HCT116 (cell line): ENCODE measurements around the gene SLC6A6. TPM values are rescaled to one million over a fixed set of nuclear protein-coding genes. Genes with fewer than 3 reads are reported as not detected.

Source experiments
- ATAC-seq: fragments of 200-7000 bp; cut with Tn5 transposase; 2 replicates; pipeline ENCODE4 v1.9.1; 2020; ENCODE audit warnings: mild to moderate bottlenecking, moderate library complexity
- BruUV-seq: library from RNA; stranded (reverse); fragments of 400-500 nt; replicated peaks from 2 replicates; lab custom pipeline; 2021; lab: Mats Ljungman, UMichigan
- CTCF ChIA-PET: fragments of 300-600 bp; sonication (Branson Sonifier 250); formaldehyde crosslinking; loops from one replicate; lab custom pipeline; 2021; ENCODE audit warnings: antibody characterized with exemption; lab: Charles Lee
- POLR2A ChIA-PET: fragments of 300-600, 350-600 bp; sonication (Branson Sonifier 250); formaldehyde crosslinking; loops from one replicate; lab custom pipeline; 2021; ENCODE audit warnings: antibody characterized with exemption; lab: Charles Lee
- RAD21 ChIA-PET, 2 experiments: fragments of 300-600 bp; sonication (Branson Sonifier 250); formaldehyde crosslinking; loops; one replicate each; lab custom pipeline; 2023; ENCODE audit warnings: low total read pairs in 2 of 2; ENCODE audit not compliant: uncharacterized antibody in 2 of 2, unreplicated experiment in 2 of 2, low non-redundant PET in 1 of 2; lab: Charles Lee
- DNase-seq: peaks from one replicate; pipeline ENCODE4 v3.0.0-alpha.2; 2010; ENCODE audit warnings: low read depth, low spot score
- H2AFZ ChIP-seq: fragments of 200-600 bp; shearing (Covaris generic), sonication (generic); 2 replicates; pipeline ENCODE4 v1.6.1; 2017; ENCODE audit warnings: low read depth, mixed run types, mixed read lengths, antibody characterized with exemption, low read length; ENCODE audit not compliant: poor library complexity, severe bottlenecking
- H3K27ac ChIP-seq: 2 replicates; pipeline ENCODE4 v1.5.1; 2012; ENCODE audit warnings: low read depth, low read length
- H3K27me3 ChIP-seq: fragments of 200-600 bp; sonication (generic); 2 replicates; pipeline ENCODE4 v1.6.1; 2016; ENCODE audit warnings: mixed run types, low read length, mixed read lengths; ENCODE audit not compliant: insufficient read depth
- H3K36me3 ChIP-seq, 2 experiments: fragments of 200-500 bp in 1 of 2; fragments of 200-600 bp in 1 of 2; sonication (Bioruptor generic) in 1 of 2; sonication (generic) in 1 of 2; 2 replicates each; pipeline versions ENCODE4 v1.5.1 to v1.6.1; 2014 to 2016; ENCODE audit warnings: low read length in 2 of 2, inconsistent platforms in 1 of 2, mixed read lengths in 1 of 2, mixed run types in 1 of 2; ENCODE audit not compliant: insufficient read depth in 2 of 2, control insufficient read depth in 1 of 2
- H3K4me1 ChIP-seq, 2 experiments: fragments of 200-600 bp in 1 of 2; sonication (generic) in 1 of 2; 2 replicates each; pipeline versions ENCODE4 v1.5.1 to v1.6.1; 2012 to 2017; ENCODE audit warnings: low read length in 2 of 2, inconsistent platforms in 1 of 2, mild to moderate bottlenecking in 1 of 2, mixed read lengths in 1 of 2, mixed run types in 1 of 2, moderate library complexity in 1 of 2; ENCODE audit not compliant: insufficient read depth in 2 of 2, control insufficient read depth in 1 of 2
- H3K4me2 ChIP-seq: fragments of 200-600 bp; sonication (generic); 2 replicates; pipeline ENCODE4 v1.6.1; 2017; ENCODE audit warnings: mixed run types, low read length, mixed read lengths
- H3K4me3 ChIP-seq, 2 experiments: fragments of 200-600 bp in 1 of 2; sonication (generic) in 1 of 2; replicated peaks in 1 of 2; 2 replicates each; pipeline ENCODE4 v1.5.1; 2011 to 2016; ENCODE audit warnings: low read length in 2 of 2, control low read depth in 1 of 2, low read depth in 1 of 2, mild to moderate bottlenecking in 1 of 2, mixed read lengths in 1 of 2, mixed run types in 1 of 2
- H3K79me2 ChIP-seq: fragments of 200-600 bp; sonication (generic); 2 replicates; pipeline ENCODE4 v1.6.1; 2017; ENCODE audit warnings: mild to moderate bottlenecking, mixed run types, low read length, moderate library complexity, mixed read lengths; ENCODE audit not compliant: insufficient read depth
- H3K9ac ChIP-seq: fragments of 200-600 bp; sonication (generic); 2 replicates; pipeline ENCODE4 v1.6.1; 2016; ENCODE audit warnings: low read length, mixed read lengths
- H3K9me2 ChIP-seq: fragments of 200-600 bp; sonication (generic), shearing (Covaris generic); 2 replicates; pipeline ENCODE4 v1.6.1; 2017; ENCODE audit warnings: mixed run types, mild to moderate bottlenecking, moderate library complexity; ENCODE audit not compliant: insufficient read depth
- H3K9me3 ChIP-seq, 2 experiments: fragments of 200-500 bp in 1 of 2; fragments of 200-600 bp in 1 of 2; sonication (Bioruptor generic) in 1 of 2; sonication (generic) in 1 of 2; 2 replicates each; pipeline ENCODE4 v1.6.1; 2014 to 2017; ENCODE audit warnings: low read length in 2 of 2, mixed read lengths in 2 of 2, inconsistent platforms in 1 of 2, low read depth in 1 of 2, mild to moderate bottlenecking in 1 of 2, mixed run types in 1 of 2, moderate library complexity in 1 of 2; ENCODE audit not compliant: control insufficient read depth in 1 of 2, insufficient read depth in 1 of 2
- H4K20me1 ChIP-seq: fragments of 200-600 bp; sonication (generic), shearing (Covaris generic); 2 replicates; pipeline ENCODE4 v1.6.1; 2017; ENCODE audit warnings: mixed run types, mild to moderate bottlenecking, moderate library complexity; ENCODE audit not compliant: insufficient read depth
- ATF3 ChIP-seq: IDR thresholded peaks from 2 replicates; pipeline ENCODE4 v1.6.1; 2012
- ELF1 ChIP-seq: IDR thresholded peaks from 2 replicates; pipeline ENCODE4 v1.6.1; 2012; ENCODE audit warnings: low read depth, borderline replicate concordance
- FOSL1 ChIP-seq: IDR thresholded peaks from 2 replicates; pipeline ENCODE4 v1.6.1; 2012; ENCODE audit warnings: low read depth
- JUND ChIP-seq: IDR thresholded peaks from 2 replicates; pipeline ENCODE4 v1.6.1; 2012
- POLR2A ChIP-seq: IDR thresholded peaks from 2 replicates; pipeline ENCODE4 v1.7.0; 2011; ENCODE audit warnings: borderline replicate concordance; ENCODE audit not compliant: insufficient read depth, insufficient read length; ENCODE audit errors: extremely low read depth
- REST ChIP-seq: IDR thresholded peaks from 2 replicates; pipeline ENCODE4 v1.6.1; 2012; ENCODE audit warnings: low read depth
- YY1 ChIP-seq: IDR thresholded peaks from 2 replicates; pipeline ENCODE4 v1.6.1; 2011; ENCODE audit warnings: low read length, low read depth, moderate library complexity, mild to moderate bottlenecking; ENCODE audit not compliant: insufficient replicate concordance; ENCODE audit errors: extremely low read depth
- ZFX ChIP-seq: fragments of 450-650 bp; IDR thresholded peaks from 2 replicates; pipeline ENCODE4 v1.6.1; 2017
- intact Hi-C: fragments of 100-400 bp; cut with micrococcal nuclease; formaldehyde crosslinking; loops from 2 replicates; pipeline ENCODE4 v1.10.0; 2022
- total RNA-seq: library from RNA; stranded (reverse); gene quantifications from one replicate; pipeline ENCODE4 v1.2.1, GENCODE V29; 2021; ENCODE audit not compliant: unreplicated experiment
- TF ChIP-seq, protein P1 (sequence below), 3 experiments: fragments of 200-600 bp in 1 of 3; sonication (generic) in 1 of 3; IDR thresholded peaks in 2 of 3; conservative IDR thresholded peaks in 1 of 3; 2 replicates each; pipeline ENCODE4 v1.5.1; 2012 to 2017; ENCODE audit warnings: low read depth in 2 of 3, low read length in 2 of 3, antibody characterized with exemption in 1 of 3, borderline replicate concordance in 1 of 3, control low read depth in 1 of 3, mild to moderate bottlenecking in 1 of 3, mixed read lengths in 1 of 3, mixed run types in 1 of 3, moderate library complexity in 1 of 3; ENCODE audit not compliant: insufficient read depth in 1 of 3

Gene SLC6A6
- total RNA-seq, 1 experiment from 2014 or later = 36.3 TPM

DNA sequence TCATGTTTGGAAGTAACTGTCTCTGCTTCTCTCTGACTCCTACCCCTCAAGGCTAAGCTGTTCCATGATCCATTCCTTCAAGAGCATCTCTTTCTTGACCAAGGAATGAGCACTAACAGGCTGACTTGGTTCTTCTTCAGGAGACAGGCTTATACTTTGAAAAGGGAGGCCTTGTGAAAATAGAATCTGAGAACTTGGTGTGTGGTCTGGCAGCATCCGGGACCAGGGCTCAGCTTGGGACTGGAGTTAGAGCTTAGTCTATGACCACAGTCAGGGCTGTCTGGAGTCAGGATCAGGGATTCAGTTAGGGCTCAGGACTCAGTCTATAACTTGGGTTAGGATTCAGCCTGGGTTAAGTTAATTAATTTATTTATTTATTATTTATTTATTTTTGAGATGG, 44.9 kb upstream of the SLC6A6 start:
- peaks cover 0 to 2% of the 10 kb centered on the region in 2 experiments; a peak in 1 of 4 replicates for H3K4me1 ChIP-seq
- CTCF ChIA-PET = no interaction called here
- ATAC-seq = no peak
- TF ChIP-seq ZFX (no peak), POLR2A (no peak), REST (no peak), ATF3 (no peak), YY1 (no peak), FOSL1 (no peak), JUND (no peak), ELF1 (no peak)
- TF ChIP-seq, protein P1, sequence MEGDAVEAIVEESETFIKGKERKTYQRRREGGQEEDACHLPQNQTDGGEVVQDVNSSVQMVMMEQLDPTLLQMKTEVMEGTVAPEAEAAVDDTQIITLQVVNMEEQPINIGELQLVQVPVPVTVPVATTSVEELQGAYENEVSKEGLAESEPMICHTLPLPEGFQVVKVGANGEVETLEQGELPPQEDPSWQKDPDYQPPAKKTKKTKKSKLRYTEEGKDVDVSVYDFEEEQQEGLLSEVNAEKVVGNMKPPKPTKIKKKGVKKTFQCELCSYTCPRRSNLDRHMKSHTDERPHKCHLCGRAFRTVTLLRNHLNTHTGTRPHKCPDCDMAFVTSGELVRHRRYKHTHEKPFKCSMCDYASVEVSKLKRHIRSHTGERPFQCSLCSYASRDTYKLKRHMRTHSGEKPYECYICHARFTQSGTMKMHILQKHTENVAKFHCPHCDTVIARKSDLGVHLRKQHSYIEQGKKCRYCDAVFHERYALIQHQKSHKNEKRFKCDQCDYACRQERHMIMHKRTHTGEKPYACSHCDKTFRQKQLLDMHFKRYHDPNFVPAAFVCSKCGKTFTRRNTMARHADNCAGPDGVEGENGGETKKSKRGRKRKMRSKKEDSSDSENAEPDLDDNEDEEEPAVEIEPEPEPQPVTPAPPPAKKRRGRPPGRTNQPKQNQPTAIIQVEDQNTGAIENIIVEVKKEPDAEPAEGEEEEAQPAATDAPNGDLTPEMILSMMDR (IDR thresholded peaks at IDR 0.05 in 2 of 3, conservative IDR thresholded peaks at IDR 0.05 in 1 of 3; ENCODE audit: borderline replicate concordance in 1 of 3, insufficient read depth in 1 of 3, low read depth in 2 of 3, low read length in 2 of 3) = no peak
- no peaks in the 10 kb centered on the region for H3K27me3 ChIP-seq
- H3K4me2 ChIP-seq = no peak overlapping the region
- H3K79me2 ChIP-seq = no peaks in the 10 kb centered on the region
- POLR2A ChIA-PET = interaction anchor here (1.7 kb wide), 1 partner anchor 12 kb away, joined by 4 read pairs; no protein-coding TSS in a partner anchor
- H3K9ac ChIP-seq = no peak overlapping the region
- no peak for DNase-seq
- no peaks in the 10 kb centered on the region for H3K9me2 ChIP-seq
- intact Hi-C loops = no loop called here
- no peak overlapping the region for H3K4me3 ChIP-seq
- H4K20me1 ChIP-seq = no peaks in the 10 kb centered on the region
- no peaks in the 10 kb centered on the region for H3K36me3 ChIP-seq
- no peaks in the 10 kb centered on the region for H3K9me3 ChIP-seq
- H3K27ac ChIP-seq = no peak overlapping the region
- RAD21 ChIA-PET = no interaction called here
- no TSS peak for BruUV-seq
- H2AFZ ChIP-seq = no peak overlapping the region
